ENCODE results near the gene FBXW11.

DNA sequence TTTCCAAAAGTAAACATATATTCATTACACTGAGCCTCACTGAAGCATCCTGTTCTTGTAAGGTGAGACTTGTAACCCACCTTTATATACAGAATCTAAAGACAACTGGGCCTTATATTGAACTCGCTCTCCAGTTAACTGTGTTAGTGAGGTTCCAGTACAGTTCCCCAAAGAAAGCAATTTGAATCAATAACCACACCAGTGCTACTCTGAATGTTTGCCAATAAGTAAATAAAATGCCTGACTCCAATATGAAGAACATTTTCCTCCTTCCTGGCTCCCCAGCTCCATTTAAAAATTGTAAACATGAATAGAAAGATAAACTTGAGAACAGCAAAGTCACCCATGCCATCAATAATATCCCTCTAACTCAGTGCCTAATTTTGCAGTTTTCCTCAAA, 50.1 kb downstream of the FBXW11 start:
- TF ChIP-seq CTCF (IDR thresholded peaks at IDR 0.05) = no peak
- TF ChIP-seq EZH2 (IDR thresholded peaks at IDR 0.05; ENCODE audit: borderline replicate concordance, insufficient read depth, low read depth, low read length, poor library complexity, severe bottlenecking) = no peak
